ENCODE measurements around the gene IL26. TPM values are rescaled to one million over a fixed set of nuclear protein-coding genes. Genes with fewer than 3 reads are reported as not detected.
"Not testable (repeated sequence)": the region's sequence is repeated elsewhere in the genome, so short reads cannot be mapped to it uniquely, and the experiment has no call there.

IL26 gene
- total RNA-seq, 6 experiments from 2014 or later: not detected

- no peaks in the 10 kb centered on the region for H3K9me3 Mint-ChIP-seq
- no peak overlapping the region for H3K27ac Mint-ChIP-seq
- TF ChIP-seq, protein P1, sequence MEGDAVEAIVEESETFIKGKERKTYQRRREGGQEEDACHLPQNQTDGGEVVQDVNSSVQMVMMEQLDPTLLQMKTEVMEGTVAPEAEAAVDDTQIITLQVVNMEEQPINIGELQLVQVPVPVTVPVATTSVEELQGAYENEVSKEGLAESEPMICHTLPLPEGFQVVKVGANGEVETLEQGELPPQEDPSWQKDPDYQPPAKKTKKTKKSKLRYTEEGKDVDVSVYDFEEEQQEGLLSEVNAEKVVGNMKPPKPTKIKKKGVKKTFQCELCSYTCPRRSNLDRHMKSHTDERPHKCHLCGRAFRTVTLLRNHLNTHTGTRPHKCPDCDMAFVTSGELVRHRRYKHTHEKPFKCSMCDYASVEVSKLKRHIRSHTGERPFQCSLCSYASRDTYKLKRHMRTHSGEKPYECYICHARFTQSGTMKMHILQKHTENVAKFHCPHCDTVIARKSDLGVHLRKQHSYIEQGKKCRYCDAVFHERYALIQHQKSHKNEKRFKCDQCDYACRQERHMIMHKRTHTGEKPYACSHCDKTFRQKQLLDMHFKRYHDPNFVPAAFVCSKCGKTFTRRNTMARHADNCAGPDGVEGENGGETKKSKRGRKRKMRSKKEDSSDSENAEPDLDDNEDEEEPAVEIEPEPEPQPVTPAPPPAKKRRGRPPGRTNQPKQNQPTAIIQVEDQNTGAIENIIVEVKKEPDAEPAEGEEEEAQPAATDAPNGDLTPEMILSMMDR (IDR thresholded peaks at IDR 0.05): no peak
- no peak overlapping the region for H3K4me3 Mint-ChIP-seq
- no peak for DNase-seq
- H3K27me3 Mint-ChIP-seq (ENCODE audit: insufficient read depth): peaks cover 19% of the 10 kb centered on the region
- H3K4me1 Mint-ChIP-seq (ENCODE audit: low read depth): peaks cover 24% of the 10 kb centered on the region
- H3K36me3 Mint-ChIP-seq (ENCODE audit: low read depth): no peaks in the 10 kb centered on the region
Measured at GRCh38 chr12:68222326-68222725, 3.3 kb downstream of the IL26 start.

DNA sequence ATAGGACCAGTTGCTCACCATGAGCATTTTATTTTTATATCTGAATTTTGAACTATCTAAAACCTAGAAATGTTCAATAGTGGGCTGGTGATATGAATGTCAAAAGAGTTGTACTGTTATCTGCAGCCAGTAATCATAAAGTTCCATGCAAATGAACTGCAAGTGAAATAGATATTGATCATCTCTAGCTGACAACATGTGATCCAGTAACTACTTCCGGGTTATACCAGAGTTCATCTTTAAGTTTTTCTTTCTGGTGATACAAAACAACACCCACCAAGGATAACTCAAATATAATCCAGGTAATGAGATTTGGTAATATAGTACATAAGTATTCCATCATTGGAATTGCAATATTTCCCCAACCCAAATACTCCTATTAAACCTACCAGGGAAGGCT lies 4.1 kb downstream of the IL26 start:
- Mint-ChIP-seq H3K27ac (no peak overlapping the region), H3K4me3 (no peak overlapping the region), H3K27me3 (ENCODE audit: insufficient read depth) (peaks cover 14% of the 10 kb centered on the region), H3K36me3 (ENCODE audit: low read depth) (no peaks in the 10 kb centered on the region), H3K4me1 (ENCODE audit: low read depth) (peaks cover 24% of the 10 kb centered on the region), H3K9me3 (no peaks in the 10 kb centered on the region)
- TF ChIP-seq, protein P1 (IDR thresholded peaks at IDR 0.05): no peak
- no peak for DNase-seq

DNA sequence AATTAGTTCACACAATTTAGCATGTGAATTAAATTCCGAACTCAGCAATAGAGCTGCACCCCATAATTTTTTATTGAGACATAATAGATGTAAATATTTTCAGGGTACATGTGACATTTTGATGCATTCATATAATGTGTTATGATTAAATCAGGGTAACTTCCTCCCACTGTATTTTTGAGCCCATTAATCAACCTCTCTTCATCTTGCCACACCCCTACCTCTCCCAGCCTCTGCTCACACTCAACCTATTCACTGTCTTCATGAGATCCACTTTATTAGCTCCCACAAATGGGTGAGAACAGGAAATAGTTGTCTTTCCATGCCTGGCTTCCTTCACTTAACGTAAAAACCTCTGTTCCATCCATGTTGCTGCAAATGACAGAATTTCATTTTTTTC lies 14.7 kb downstream of the IL26 start:
- Mint-ChIP-seq H3K4me3 (no peak overlapping the region), H3K9me3 (no peaks in the 10 kb centered on the region), H3K4me1 (ENCODE audit: low read depth) (no peaks in the 10 kb centered on the region), H3K36me3 (ENCODE audit: low read depth) (no peaks in the 10 kb centered on the region), H3K27me3 (ENCODE audit: insufficient read depth) (peaks cover 24% of the 10 kb centered on the region), H3K27ac (no peak overlapping the region)
- TF ChIP-seq, protein P1 (IDR thresholded peaks at IDR 0.05): no peak
- no peak for DNase-seq

GRCh38 chr12:68209048-68209728 lies 16.4 kb downstream of the IL26 start:
- H3K9me3 Mint-ChIP-seq; H3K27ac Mint-ChIP-seq; DNase-seq; H3K4me1 Mint-ChIP-seq (ENCODE audit: low read depth); H3K36me3 Mint-ChIP-seq (ENCODE audit: low read depth); H3K4me3 Mint-ChIP-seq: not testable (repeated sequence)
- H3K27me3 Mint-ChIP-seq (ENCODE audit: insufficient read depth): peaks cover 28% of the 10 kb centered on the region

DNA sequence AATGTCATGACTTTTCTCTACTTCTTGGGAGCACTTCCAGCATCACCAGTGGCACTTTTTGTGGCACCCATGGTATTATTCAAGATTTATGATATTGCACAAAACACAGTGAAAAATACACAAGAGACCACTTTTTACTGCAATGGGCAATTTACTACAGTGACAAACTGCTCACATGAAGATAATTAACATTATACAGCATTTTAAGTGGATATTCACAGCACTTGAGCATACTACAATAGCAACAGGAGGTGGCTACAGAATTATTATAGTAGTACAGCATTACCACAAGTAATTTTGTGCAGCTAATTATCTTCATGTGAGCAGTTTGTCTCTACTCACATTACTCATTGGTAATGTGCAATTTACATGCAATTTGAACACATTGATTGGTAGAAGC lies 18.3 kb downstream of the IL26 start:
- no peaks in the 10 kb centered on the region for H3K9me3 Mint-ChIP-seq

DNA sequence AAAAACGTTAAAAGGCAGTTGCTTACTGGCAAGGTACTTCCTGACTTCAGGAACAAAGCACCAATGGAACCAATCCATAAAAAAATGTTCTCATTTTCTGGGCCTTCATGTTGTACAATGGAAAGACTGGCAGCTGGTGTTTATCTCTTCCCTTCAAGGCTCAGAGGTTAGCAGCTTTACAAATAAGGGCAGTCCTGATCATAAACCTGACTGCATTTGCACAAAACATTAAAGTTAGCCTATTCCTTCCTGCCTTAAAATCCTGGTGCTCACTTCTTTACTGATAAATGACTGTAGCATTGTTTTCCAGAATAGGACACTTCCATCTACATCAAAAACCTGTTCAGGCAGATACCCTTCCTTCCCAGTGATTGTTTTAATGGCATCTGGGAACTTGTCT lies 19.2 kb downstream of the IL26 start:
- Mint-ChIP-seq H3K4me1 (ENCODE audit: low read depth) (peaks cover 6% of the 10 kb centered on the region; the same call in 1 of the 2 replicates), H3K27me3 (ENCODE audit: insufficient read depth) (peaks cover 41% of the 10 kb centered on the region), H3K9me3 (no peaks in the 10 kb centered on the region), H3K4me3 (no peak overlapping the region), H3K36me3 (ENCODE audit: low read depth) (no peaks in the 10 kb centered on the region), H3K27ac (no peak overlapping the region)
- TF ChIP-seq, protein P1 (IDR thresholded peaks at IDR 0.05): no peak
- DNase-seq: no peak

More for the DNA sequence above, 18.3 kb downstream of the IL26 start:
- no peak for DNase-seq
- TF ChIP-seq, protein P1 (IDR thresholded peaks at IDR 0.05): no peak
- H3K27me3 Mint-ChIP-seq (ENCODE audit: insufficient read depth): peaks cover 39% of the 10 kb centered on the region
- H3K36me3 Mint-ChIP-seq (ENCODE audit: low read depth): no peaks in the 10 kb centered on the region
- no peak overlapping the region for H3K4me3 Mint-ChIP-seq
- H3K27ac Mint-ChIP-seq: no peak overlapping the region
- peaks cover 5% of the 10 kb centered on the region; the same call in 1 of the 2 replicates for H3K4me1 Mint-ChIP-seq (ENCODE audit: low read depth)
